Mesenchymal stem cell (in vitro differentiated cells and primary cell): ENCODE data around the gene CRADD.

ENCODE experiments used
- DNase-seq: peaks from one replicate; pipeline ENCODE4 v3.0.0-alpha.2; 2013
- H2AFZ ChIP-seq: one replicate; pipeline ENCODE4 v1.6.1; 2013; ENCODE audit warnings: low read depth, mild to moderate bottlenecking, control low read depth, inconsistent platforms, low read length, moderate library complexity
- H2AK5ac ChIP-seq: 2 replicates; pipeline ENCODE4 v1.6.1; 2013; ENCODE audit warnings: low read length, moderate library complexity, mild to moderate bottlenecking, inconsistent platforms; ENCODE audit not compliant: severe bottlenecking
- H2BK120ac ChIP-seq: one replicate; pipeline ENCODE4 v1.6.1; 2013; ENCODE audit warnings: low read depth, mild to moderate bottlenecking, inconsistent platforms, low read length, moderate library complexity
- H2BK12ac ChIP-seq, 2 experiments: one replicate each; pipeline ENCODE4 v1.6.1; 2013; ENCODE audit warnings: inconsistent platforms in 2 of 2, low read length in 2 of 2, mild to moderate bottlenecking in 2 of 2, moderate library complexity in 2 of 2, control low read depth in 1 of 2
- H2BK15ac ChIP-seq: one replicate; pipeline ENCODE4 v1.6.1; 2013; ENCODE audit warnings: mild to moderate bottlenecking, low read depth, inconsistent platforms; ENCODE audit not compliant: poor library complexity, severe bottlenecking
- H2BK5ac ChIP-seq: 2 replicates; pipeline ENCODE4 v1.6.1; 2013; ENCODE audit warnings: low read depth, mild to moderate bottlenecking, low read length, control low read depth, inconsistent platforms; ENCODE audit not compliant: poor library complexity, severe bottlenecking
- H3K14ac ChIP-seq, 2 experiments: one replicate each; pipeline ENCODE4 v1.6.1; 2013; ENCODE audit warnings: inconsistent platforms in 2 of 2, low read length in 2 of 2, control low read depth in 1 of 2, mild to moderate bottlenecking in 1 of 2, moderate library complexity in 1 of 2
- H3K18ac ChIP-seq, 2 experiments: one replicate each; pipeline ENCODE4 v1.6.1; 2013; ENCODE audit warnings: inconsistent platforms in 2 of 2, low read length in 2 of 2, control low read depth in 1 of 2, low read depth in 1 of 2, mild to moderate bottlenecking in 1 of 2
- H3K23ac ChIP-seq, 2 experiments: one replicate each; pipeline ENCODE4 v1.6.1; 2013; ENCODE audit warnings: inconsistent platforms in 2 of 2, low read length in 2 of 2, mild to moderate bottlenecking in 2 of 2, moderate library complexity in 2 of 2, control low read depth in 1 of 2
- H3K27ac ChIP-seq: 2 replicates; pipeline ENCODE4 v1.5.1; 2013; ENCODE audit warnings: mild to moderate bottlenecking, moderate library complexity, low read length, control low read depth, inconsistent platforms; ENCODE audit not compliant: poor library complexity, severe bottlenecking
- H3K27me3 ChIP-seq, 2 experiments: 2 replicates each; pipeline versions ENCODE4 v1.6.1 to v1.7.0; 2013; ENCODE audit warnings: low read length in 2 of 2, mild to moderate bottlenecking in 2 of 2, moderate library complexity in 2 of 2, control low read depth in 1 of 2, inconsistent platforms in 1 of 2; ENCODE audit not compliant: control insufficient read depth in 1 of 2, insufficient read depth in 1 of 2
- H3K36me3 ChIP-seq, 2 experiments: 2 replicates each; pipeline versions ENCODE4 v1.6.1 to v1.7.0; 2013; ENCODE audit warnings: low read length in 2 of 2, control low read depth in 1 of 2, inconsistent platforms in 1 of 2, low read depth in 1 of 2, mild to moderate bottlenecking in 1 of 2; ENCODE audit not compliant: insufficient read depth in 2 of 2, control insufficient read depth in 1 of 2
- H3K4ac ChIP-seq, 2 experiments: one replicate each; pipeline ENCODE4 v1.6.1; 2013; ENCODE audit warnings: inconsistent platforms in 2 of 2, low read length in 2 of 2, mild to moderate bottlenecking in 2 of 2, moderate library complexity in 2 of 2, control low read depth in 1 of 2, low read depth in 1 of 2
- H3K4me1 ChIP-seq: 2 replicates; pipeline ENCODE4 v1.6.1; 2013; ENCODE audit warnings: low read depth, low read length, control low read depth; ENCODE audit not compliant: control insufficient read depth, insufficient read depth
- H3K4me2 ChIP-seq: 2 replicates; pipeline ENCODE4 v1.6.1; 2013; ENCODE audit warnings: low read length, mild to moderate bottlenecking, inconsistent platforms; ENCODE audit not compliant: poor library complexity, severe bottlenecking
- H3K4me3 ChIP-seq, 2 experiments: 2 replicates each; pipeline versions ENCODE4 v1.5.1 to v1.7.0; 2013; ENCODE audit warnings: low read length in 2 of 2, mild to moderate bottlenecking in 2 of 2, control low read depth in 1 of 2, low read depth in 1 of 2; ENCODE audit not compliant: insufficient read depth in 1 of 2
- H3K79me1 ChIP-seq: replicated peaks from 2 replicates; pipeline ENCODE4 v1.6.1; 2013; ENCODE audit warnings: mild to moderate bottlenecking, control low read depth, low read length, inconsistent platforms; ENCODE audit not compliant: poor library complexity, severe bottlenecking
- H3K9ac ChIP-seq: 2 replicates; pipeline ENCODE4 v1.7.0; 2013; ENCODE audit warnings: mild to moderate bottlenecking, low read length, moderate library complexity
- H3K9me3 ChIP-seq: 2 replicates; pipeline ENCODE4 v1.7.0; 2013; ENCODE audit warnings: mild to moderate bottlenecking, low read length; ENCODE audit not compliant: control insufficient read depth
- H4K8ac ChIP-seq: one replicate; pipeline ENCODE4 v1.6.1; 2013; ENCODE audit warnings: inconsistent platforms, mild to moderate bottlenecking, low read length, moderate library complexity
- H4K91ac ChIP-seq: one replicate; pipeline ENCODE4 v1.6.1; 2013; ENCODE audit warnings: mild to moderate bottlenecking, low read length, inconsistent platforms
- WGBS: methylation state at CpG from one replicate; pipeline ENCODE4 v1.1.7; 2013; ENCODE audit warnings: mixed read lengths; 5-methylcytosine and 5-hydroxymethylcytosine counted together

Gene CRADD

DNA sequence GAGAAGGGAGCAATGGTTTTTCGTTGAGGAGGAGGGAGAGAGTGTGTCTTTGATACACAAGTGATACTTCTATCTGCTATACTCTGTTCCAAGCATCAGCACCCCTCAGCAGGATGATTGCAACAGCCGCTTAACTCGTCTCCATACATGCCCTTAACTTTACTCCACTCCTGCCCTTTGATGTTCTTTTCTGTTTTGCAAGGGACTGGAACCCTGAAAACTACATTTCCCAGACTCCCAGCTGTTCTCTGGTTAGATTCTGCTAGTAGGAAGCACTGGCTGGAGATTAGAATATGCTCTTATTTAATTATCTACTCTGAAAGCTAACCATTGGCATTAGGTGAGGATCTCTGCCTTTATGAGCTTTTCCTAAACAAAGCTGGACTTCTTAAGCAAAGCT, 23.5 kb upstream of the CRADD start:
- no peak overlapping the region for H3K27ac ChIP-seq
- H3K18ac ChIP-seq, result no peak overlapping the region

DNA sequence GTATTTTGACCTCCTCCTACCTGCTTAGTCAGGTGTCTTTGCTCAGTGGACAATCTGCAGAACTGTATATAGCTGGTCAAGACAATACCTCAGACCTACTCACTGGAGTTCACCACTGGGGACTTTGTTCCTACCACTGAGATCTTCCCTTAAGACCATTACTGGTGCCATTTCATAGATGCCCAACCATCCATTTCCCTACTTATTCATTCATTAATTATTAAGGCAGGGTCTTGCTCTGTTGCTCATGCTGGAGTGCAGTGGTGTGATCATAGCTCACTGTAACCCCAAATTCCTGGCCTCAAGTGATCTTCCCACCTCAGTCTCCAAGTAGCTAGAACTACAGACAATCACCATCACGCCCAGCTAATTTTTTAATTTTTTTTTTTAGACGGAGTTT, 22.8 kb upstream of the CRADD start:
- WGBS, result 85% methylated on average over 2 of the region's 2 CpGs
- DNase-seq, result no peak
- no peak overlapping the region for H3K18ac ChIP-seq

More for the DNA sequence above, 23.5 kb upstream of the CRADD start:
- Histone ChIP-seq H3K4me2 (no peak overlapping the region), H3K4me3 (no peak overlapping the region), H2BK15ac (no peak overlapping the region), H3K9me3 (peaks cover 3% of the 10 kb centered on the region), H2BK5ac (no peak overlapping the region), H3K4me1 (no peaks in the 10 kb centered on the region), H4K91ac (no peak overlapping the region), H2BK12ac (no peak overlapping the region), H3K27me3 (no peaks in the 10 kb centered on the region), H4K8ac (no peak overlapping the region), H2AK5ac (no peak overlapping the region), H3K4ac (no peak overlapping the region), H2AFZ (no peak overlapping the region), H3K79me1 (no peaks in the 10 kb centered on the region), H3K9ac (no peak overlapping the region), H3K23ac (no peak overlapping the region), H3K14ac (no peak overlapping the region), H2BK120ac (no peak overlapping the region), H3K36me3 (no peaks in the 10 kb centered on the region)
- WGBS, result 55% methylated on average over 3 of the region's 3 CpGs
- no peak for DNase-seq

DNA sequence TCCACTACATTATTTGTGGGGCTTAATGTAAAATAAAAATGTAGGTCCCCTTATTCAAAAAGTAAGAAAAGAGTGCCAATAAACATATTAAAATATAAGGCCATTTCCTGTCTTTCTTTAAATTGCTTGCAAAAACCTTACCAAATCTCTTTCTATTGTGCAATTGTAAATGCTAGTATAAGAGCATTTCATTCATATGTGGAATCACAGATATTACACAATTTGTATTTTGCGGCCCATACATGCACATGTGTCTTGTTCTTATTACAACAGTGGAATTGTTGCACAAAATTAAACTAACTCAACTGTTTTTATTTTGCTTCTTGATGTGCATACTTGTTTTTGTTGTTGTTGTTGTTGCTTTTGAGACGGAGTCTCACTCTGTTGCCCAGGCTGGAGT, 20.1 kb upstream of the CRADD start:
- Histone ChIP-seq H3K4ac (no peak overlapping the region), H3K14ac (no peak overlapping the region), H2AK5ac (no peak overlapping the region), H3K23ac (no peak overlapping the region), H3K4me3 (no peak overlapping the region), H3K9me3 (peaks cover 3% of the 10 kb centered on the region), H3K4me2 (no peak overlapping the region), H2BK120ac (no peak overlapping the region), H2BK12ac (no peak overlapping the region), H3K36me3 (no peaks in the 10 kb centered on the region), H3K4me1 (no peaks in the 10 kb centered on the region), H2BK5ac (no peak overlapping the region), H4K91ac (no peak overlapping the region), H2BK15ac (no peak overlapping the region), H3K9ac (no peak overlapping the region), H4K8ac (no peak overlapping the region), H3K27ac (no peak overlapping the region), H3K27me3 (no peaks in the 10 kb centered on the region), H2AFZ (no peak overlapping the region), H3K79me1 (no peaks in the 10 kb centered on the region), H3K18ac (no peak overlapping the region)
- no peak for DNase-seq
- no CpG with 5 or more reads among the region's 2 CpGs for WGBS

More for the DNA sequence above, 22.8 kb upstream of the CRADD start:
- no peak overlapping the region for H4K8ac ChIP-seq
- H3K4me3 ChIP-seq, result no peak overlapping the region
- no peak overlapping the region for H3K27ac ChIP-seq
- H3K9ac ChIP-seq, result no peak overlapping the region
- no peak overlapping the region for H2BK120ac ChIP-seq
- H2AK5ac ChIP-seq, result no peak overlapping the region
- H3K27me3 ChIP-seq, result no peaks in the 10 kb centered on the region
- H2BK5ac ChIP-seq, result no peak overlapping the region
- H3K14ac ChIP-seq, result no peak overlapping the region
- H2BK12ac ChIP-seq, result no peak overlapping the region
- H3K4ac ChIP-seq, result no peak overlapping the region
- H2AFZ ChIP-seq, result no peak overlapping the region
- no peak overlapping the region for H3K4me2 ChIP-seq
- peaks cover 3% of the 10 kb centered on the region for H3K9me3 ChIP-seq
- no peak overlapping the region for H2BK15ac ChIP-seq
- H4K91ac ChIP-seq, result no peak overlapping the region
- H3K36me3 ChIP-seq, result no peaks in the 10 kb centered on the region
- H3K23ac ChIP-seq, result no peak overlapping the region
- H3K4me1 ChIP-seq, result no peaks in the 10 kb centered on the region
- no peaks in the 10 kb centered on the region for H3K79me1 ChIP-seq

DNA sequence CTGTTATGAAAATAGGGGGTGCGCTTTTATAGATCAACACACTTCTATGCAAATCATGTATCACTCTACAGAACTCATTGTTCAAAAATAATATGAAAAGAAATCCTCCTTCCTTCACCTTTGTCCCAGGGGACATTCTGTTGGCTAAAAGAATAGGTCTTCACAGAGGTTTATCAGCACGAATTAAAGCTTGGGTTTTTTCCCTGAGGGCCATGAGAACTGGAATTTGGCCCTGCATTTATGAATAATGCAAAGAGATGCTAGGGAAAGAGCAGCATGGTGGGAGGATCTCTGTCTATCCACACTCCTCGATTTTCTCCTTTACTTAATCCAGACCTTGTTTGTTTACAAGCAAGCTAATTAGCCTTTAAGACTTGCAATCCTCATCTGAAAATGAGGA, 16.2 kb upstream of the CRADD start:
- Histone ChIP-seq H2BK15ac (no peak overlapping the region), H3K9me3 (peaks cover 3% of the 10 kb centered on the region), H3K79me1 (no peaks in the 10 kb centered on the region), H3K4me1 (no peaks in the 10 kb centered on the region), H3K27ac (no peak overlapping the region), H3K9ac (no peak overlapping the region), H3K23ac (no peak overlapping the region), H3K14ac (no peak overlapping the region), H3K4me3 (no peak overlapping the region), H3K27me3 (no peaks in the 10 kb centered on the region), H2AFZ (no peak overlapping the region), H3K18ac (no peak overlapping the region), H3K36me3 (no peaks in the 10 kb centered on the region), H4K8ac (no peak overlapping the region), H3K4ac (no peak overlapping the region), H2BK120ac (no peak overlapping the region), H2AK5ac (no peak overlapping the region), H4K91ac (no peak overlapping the region), H2BK5ac (no peak overlapping the region), H2BK12ac (no peak overlapping the region), H3K4me2 (no peak overlapping the region)
- WGBS, result 83% methylated on average over 3 of the region's 3 CpGs
- no peak for DNase-seq
